HT1080 (cell line): ENCODE results near the gene FIBCD1. TPM values are rescaled to one million over a fixed set of nuclear protein-coding genes. Genes with fewer than 3 reads are reported as not detected.

Source experiments
- DNase-seq: peaks from one replicate; pipeline ENCODE4 v3.0.0-alpha.2; 2015; ENCODE audit warnings: low read depth
- total RNA-seq: library from RNA; depleted of rRNA; stranded (reverse); fragments of >200 nt; shearing (Covaris generic); gene quantifications from 2 replicates; pipeline ENCODE4 v1.2.3, GENCODE V29; 2014

The FIBCD1 gene
- total RNA-seq, 1 experiment from 2014 or later: 11.6 TPM

- DNase-seq: no peak
Measured at GRCh38 chr9:130884111-130884531, 54.9 kb downstream of the FIBCD1 start.

DNA sequence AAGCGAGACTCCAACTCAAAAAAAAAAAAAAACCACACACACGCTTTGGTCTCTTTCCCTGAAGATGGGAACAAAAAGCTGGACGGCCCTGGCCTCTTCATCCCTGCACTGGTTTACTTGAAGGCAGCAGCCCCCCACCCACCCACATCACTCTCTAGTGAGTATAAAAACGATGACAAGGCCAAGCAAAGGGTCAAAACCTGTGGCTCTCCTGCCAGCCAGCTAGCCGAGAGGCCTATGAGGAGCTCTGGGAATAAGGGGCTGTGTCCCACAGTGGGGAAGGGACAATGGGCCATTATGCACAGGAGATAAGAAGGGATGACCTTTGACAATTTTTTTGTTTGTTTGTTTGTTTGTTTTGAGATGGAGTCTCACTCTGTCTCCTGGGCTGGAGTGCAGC is 55.6 kb downstream of the FIBCD1 start:
- no peak for DNase-seq

DNA sequence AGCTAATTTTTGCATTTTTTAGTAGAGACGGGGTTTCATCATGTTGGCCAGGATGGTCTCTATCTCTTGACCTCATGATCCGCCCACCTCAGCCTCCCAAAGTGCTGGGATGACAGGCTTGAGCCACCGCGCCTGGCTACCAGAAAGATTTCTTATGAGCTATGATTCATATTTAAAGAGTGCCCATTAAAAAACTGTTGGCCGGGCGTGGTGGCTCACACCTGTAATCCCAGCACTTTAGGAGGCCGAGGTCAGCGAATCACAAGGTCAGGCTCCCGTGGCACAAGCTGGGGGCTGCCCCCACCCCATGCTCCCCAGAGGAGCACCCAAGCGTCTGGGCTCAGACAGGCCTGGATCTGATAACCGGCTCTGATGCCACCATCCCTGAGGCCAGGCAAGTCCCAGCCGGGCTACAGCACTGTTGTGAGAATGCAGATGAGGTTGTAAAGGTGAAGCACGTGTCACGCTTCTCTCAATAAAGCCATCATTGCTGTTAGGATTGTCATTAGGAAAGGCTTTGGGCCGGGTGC is 56.3 kb downstream of the FIBCD1 start:
- no peak for DNase-seq

DNA sequence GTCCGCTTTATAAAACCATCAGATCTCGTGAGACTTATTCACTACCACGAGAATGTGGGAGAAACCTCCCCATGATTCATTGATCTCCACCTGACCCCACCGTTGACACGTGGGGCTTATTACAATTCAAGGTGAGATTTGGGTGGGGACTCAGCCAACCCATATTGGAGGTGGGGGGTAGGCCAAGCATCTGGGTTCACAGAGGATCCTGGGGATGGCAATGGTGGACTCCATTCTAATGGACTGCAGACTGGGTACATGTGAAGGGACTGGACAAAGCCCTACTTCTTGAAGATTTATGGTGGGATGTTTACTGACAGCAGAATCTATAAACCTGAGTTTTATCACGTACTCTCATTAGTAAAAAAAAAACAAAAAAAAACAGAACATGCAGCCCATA is 57.5 kb downstream of the FIBCD1 start:
- DNase-seq: no peak

DNA sequence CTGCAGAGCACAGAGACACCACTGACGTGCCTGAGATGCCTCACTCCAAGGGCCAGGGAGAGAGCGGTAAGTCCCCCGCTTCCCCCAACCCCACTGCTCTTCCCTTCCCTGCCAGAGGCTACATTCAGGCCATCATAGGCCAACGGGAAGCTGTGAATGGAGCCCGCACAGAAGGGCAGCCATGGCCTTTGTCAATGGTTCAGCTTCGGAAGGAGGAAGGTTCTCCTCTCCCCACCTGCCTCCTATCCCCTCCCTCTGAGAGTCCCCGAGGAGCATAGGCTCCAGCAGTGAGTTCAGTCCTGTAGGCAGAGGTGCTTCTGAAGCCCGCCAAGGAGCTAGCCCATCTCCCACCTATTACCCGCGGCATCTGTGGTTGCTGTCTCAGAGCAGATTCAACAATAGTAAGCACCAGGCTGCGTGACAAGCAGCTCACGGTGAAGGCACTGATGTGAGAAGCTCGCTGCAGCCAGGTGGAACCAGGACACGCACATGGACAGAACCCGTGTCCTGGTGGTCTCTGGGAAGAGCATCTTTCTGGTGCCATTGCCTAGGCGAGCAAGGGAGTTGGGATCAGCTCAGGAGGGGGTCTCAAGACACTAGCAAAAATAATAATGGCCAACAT is 58.3 kb downstream of the FIBCD1 start:
- DNase-seq: no peak

- no peak for DNase-seq
Measured at GRCh38 chr9:130879863-130880411, 59.1 kb downstream of the FIBCD1 start.

- no peak for DNase-seq
Measured at GRCh38 chr9:130878295-130878694, 60.8 kb downstream of the FIBCD1 start.

GRCh38 chr9:130877300-130877699 is 61.7 kb downstream of the FIBCD1 start:
- no peak for DNase-seq

DNA sequence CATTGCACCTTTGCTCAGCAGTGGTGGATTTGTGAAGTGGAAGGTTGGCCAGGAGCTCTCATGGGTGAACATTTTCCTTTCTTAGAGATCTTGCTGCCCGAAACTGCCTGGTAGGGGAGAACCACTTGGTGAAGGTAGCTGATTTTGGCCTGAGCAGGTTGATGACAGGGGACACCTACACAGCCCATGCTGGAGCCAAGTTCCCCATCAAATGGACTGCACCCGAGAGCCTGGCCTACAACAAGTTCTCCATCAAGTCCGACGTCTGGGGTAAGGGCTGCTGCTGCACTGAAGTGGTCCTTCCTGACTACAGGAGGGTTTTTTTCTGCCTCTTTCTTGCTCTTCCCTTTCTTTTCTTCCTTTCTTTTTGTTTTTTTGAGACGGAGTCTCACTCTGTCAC is 64.3 kb downstream of the FIBCD1 start:
- DNase-seq: no peak

GRCh38 chr9:130873966-130874365 is 65.1 kb downstream of the FIBCD1 start:
- no peak for DNase-seq

DNA sequence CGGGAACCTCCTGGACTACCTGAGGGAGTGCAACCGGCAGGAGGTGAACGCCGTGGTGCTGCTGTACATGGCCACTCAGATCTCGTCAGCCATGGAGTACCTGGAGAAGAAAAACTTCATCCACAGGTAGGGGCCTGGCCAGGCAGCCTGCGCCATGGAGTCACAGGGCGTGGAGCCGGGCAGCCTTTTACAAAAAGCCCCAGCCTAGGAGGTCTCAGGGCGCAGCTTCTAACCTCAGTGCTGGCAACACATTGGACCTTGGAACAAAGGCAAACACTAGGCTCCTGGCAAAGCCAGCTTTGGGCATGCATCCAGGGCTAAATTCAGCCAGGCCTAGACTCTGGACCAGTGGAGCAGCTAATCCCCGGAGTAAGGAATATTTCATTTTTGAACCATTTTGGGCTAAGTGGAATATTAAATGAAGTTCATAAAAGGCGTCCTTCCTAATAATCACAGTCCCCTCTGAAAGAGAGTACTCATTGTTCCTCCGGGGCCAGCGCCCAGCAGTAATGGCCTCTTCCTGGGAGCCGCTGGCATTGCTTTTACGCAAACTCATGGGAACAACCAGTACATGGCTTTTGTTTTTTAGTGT is 66.0 kb downstream of the FIBCD1 start:
- no peak for DNase-seq

DNA sequence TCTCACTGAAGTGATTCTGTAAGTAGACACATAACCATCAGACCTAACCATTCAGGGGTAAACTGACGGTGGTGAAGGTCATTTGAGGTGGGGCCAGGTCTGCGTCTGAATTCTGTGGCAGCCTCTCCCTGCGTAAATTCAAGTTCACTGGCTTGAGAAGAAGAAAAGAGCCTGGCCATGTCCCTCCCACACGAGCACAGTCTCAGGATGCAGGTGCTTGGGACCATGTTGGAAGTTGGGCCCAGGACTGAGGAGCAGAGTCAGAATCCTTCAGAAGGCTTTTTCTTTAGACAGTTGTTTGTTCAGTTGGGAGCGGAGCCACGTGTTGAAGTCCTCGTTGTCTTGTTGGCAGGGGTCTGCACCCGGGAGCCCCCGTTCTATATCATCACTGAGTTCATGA is 66.5 kb downstream of the FIBCD1 start:
- no peak for DNase-seq

DNA sequence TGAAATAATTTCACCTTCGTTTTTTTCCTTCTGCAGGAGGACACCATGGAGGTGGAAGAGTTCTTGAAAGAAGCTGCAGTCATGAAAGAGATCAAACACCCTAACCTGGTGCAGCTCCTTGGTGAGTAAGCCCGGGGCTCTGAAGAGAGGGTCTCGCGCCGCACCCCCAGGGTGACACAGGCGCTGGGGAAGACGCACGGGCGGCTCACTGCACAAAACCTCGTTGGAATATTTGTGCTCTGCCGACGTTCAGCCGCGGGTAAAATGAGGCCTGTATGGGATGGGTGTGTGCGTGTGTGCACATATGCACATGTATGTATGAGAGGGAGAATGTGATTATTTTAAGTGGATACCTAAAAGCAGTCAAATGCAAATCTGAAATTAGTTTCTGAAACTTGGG is 67.0 kb downstream of the FIBCD1 start:
- DNase-seq: no peak

- DNase-seq: no peak
Measured at GRCh38 chr9:130871395-130872062, 67.5 kb downstream of the FIBCD1 start.

- no peak for DNase-seq
Measured at GRCh38 chr9:130870491-130871381, 68.3 kb downstream of the FIBCD1 start.

GRCh38 chr9:130869250-130869649 is 69.8 kb downstream of the FIBCD1 start:
- DNase-seq: no peak

DNA sequence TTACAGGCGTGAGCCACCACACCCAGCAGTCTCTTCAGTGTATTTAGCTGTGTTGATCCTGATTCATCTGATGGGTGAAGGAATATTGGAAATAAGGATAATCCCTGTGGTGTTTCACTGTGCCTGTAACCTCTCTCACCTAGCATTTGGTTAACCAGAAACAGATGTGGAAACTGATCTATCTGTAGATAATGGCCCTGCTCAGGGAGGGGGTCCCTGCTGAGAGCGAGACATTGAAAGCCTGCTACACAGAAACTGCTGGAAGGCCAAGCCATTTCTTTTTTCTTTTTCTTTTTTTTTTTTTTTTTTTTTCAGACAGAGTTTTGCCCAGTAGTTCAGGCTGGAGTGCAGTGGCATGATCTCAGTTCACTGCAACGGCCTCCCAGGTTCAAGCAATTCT is 70.8 kb downstream of the FIBCD1 start:
- DNase-seq: no peak

- no peak for DNase-seq
Measured at GRCh38 chr9:130867556-130867955, 71.5 kb downstream of the FIBCD1 start.

DNA sequence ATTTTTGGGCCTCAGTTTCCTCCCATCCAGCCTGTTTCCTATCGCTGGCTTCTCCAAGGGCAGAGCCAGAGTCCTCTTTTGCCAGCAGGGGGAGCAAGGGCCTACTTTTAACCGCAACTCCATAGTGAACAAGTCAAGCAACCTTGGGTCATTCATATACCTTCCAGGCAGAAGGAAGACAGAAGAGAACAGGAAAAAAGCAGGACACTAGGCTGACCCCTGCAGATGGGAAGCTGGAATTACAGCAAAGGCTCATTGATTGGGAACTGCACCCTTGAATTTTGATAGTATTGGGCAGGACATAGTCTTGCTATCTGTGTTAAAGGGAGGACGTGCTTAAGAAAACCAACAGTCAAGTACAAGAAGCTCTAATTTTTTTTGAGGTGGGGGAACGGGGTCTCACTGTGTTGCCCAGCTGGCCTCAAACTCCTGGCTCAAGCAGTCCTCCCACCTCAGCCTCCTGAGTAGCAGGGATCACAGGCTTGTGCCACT is 72.5 kb downstream of the FIBCD1 start:
- peak; percentile 89 for DNase-seq

GRCh38 chr9:130865921-130866320 is 73.1 kb downstream of the FIBCD1 start:
- DNase-seq: no peak

DNA sequence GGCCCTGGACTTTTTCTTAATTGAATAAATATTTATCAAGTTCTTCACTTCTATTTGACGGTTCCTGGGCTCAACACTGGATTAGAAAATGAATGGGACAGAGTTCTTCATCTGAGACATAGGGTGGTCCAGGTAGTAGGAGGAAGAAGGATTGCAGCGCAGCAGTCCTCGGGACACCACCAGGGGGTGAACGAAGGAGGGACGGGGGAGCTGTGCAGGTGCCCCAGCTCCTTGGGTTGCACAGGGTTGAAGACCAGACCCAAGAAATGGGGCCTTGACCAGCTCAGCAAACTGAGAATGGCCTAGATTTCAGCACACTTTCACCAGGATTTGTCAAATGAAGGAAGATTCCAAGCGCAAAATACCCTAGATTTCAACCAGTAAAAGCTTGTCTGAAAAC is 74.5 kb downstream of the FIBCD1 start:
- no peak for DNase-seq
